GM18498 (cell line): ENCODE results near the gene RANBP10.
"Not testable (repeated sequence)": the region's sequence is repeated elsewhere in the genome, so short reads cannot be mapped to it uniquely, and the experiment has no call there.

Experiments used
- ATAC-seq: cut with Tn5 transposase; IDR thresholded peaks from one replicate; pipeline ENCODE4 v1.9.1; 2021; ENCODE audit warnings: mild to moderate bottlenecking, moderate library complexity; ENCODE audit not compliant: unreplicated experiment

Gene RANBP10

DNA sequence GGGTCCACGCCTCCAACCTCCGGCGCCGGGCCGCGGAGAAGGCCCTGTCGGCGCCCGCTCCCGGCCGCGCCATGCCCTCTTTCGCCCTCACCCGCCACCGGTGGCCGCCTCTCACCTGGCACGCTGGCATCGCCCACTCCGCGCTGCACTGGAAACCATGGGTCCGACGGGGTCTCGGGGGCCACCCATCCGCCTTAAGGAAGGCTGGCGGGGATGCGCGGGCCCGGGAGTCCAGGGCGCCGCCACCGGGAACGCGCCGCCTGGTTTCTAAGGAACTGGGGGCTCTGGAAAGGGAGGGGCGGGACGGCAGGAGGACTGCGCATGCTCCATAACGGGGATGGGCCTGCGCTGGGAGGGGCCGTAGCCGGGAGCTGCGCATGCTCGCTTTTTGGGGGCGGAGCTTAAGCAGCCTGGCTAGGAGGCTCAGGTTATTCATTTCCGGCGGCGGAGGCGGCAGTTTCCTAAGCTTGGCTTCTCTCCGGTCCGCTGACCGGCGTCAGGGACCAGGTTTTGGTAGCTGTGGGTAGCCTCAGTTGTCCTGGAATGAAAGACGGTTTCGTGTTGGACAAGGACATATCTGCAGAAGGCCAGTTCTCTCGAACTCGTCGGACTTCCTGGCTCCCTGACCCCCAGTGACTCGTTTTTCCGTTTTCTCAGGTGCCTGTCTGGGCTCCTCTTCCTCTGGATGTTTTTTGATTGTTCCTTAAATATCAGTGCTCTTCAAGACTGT lies 87.1 kb downstream of the RANBP10 start, which contains the start of gene GFOD2:
GFOD2 (minus strand) TSS at position 269 of the 730 bp plus-strand sequence. CDS start 33,601 bp downstream, outside the sequence.
- peak; percentile 84 for ATAC-seq

DNA sequence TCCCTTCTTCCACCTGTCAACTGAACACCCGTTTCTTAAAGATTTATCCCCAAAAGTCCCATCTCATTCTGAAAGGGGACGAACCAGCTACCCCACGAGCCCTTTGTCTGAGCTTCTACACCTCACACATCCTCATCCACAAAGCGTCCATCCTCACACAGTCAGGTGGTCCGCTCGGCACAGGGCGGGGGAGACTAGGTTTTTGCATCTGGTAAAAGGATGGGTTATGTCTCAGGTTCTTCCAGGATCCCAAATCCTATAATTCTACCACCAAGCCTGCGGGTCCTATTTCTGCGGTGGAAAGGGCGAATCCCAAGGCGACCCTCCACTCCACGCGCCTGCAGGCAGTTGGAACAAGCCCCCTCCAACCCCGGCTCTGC lies 87.7 kb downstream of the RANBP10 start:
- ATAC-seq: peak; percentile 19

DNA sequence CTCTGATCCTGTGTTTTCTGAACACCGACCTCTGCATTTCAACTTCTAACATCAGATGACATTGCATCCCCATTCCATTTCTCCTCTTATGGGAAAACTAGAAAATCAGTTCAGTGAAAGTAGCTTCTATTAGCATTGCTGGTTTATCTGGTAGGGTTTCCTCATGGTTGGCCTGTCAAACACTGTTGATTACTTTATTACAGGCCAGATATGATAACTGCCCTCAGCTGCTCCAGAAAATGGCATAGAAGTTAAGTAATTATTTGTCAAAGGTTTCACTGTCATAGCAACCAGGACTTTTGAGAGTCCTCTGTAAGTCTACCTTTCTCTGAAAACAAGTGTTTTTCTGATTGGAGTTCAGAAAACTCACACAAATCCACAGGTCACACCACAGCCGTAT lies 90.3 kb downstream of the RANBP10 start:
- ATAC-seq: no peak

DNA sequence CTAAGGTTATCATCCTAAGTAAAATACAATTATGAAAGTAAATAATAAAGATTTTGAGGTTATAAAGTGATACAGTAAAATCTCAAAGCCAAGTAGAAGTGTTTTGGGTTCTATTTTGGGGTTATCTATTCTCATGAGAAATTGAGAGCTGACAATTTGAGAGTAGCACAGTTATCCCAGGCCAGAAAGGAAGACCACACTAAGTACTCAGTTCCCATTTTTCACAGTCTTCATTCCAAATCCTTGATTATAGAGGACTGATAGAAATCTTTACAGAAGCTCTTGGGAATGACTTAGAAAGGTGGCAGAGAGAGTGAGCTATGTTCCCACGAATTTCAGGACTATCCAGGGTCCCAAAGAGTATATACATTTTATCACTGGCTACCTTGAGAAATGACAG lies 91.8 kb downstream of the RANBP10 start:
- no peak for ATAC-seq

DNA sequence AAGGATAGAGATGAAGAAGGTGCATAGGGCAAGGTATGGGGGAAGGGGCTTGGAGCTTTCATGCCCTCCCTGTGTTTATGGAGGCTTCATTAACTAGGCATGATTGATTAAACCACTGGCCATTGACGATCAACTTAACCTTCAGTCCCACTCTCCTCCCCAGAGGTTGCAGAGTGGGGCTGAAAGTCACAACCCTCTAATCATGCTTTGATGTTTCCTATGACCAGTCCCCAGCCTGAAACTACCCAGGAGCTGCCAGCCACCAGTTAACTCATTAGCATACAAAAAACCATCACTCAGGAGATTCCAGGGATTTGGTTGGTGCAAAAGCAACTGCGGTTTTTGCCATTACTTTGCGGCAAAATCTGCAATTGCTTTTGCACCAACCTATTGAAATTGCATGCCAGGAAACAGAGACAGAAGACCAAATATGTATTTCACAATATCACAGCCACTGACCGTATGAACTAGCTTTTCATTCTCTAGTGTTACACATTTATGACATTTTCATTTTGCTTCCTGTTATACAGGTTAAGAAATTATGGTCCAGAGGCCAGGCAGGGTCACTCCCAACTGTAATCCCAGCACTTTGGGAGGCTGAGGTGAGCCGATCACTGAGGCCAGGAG lies 92.6 kb downstream of the RANBP10 start:
- ATAC-seq: no peak

DNA sequence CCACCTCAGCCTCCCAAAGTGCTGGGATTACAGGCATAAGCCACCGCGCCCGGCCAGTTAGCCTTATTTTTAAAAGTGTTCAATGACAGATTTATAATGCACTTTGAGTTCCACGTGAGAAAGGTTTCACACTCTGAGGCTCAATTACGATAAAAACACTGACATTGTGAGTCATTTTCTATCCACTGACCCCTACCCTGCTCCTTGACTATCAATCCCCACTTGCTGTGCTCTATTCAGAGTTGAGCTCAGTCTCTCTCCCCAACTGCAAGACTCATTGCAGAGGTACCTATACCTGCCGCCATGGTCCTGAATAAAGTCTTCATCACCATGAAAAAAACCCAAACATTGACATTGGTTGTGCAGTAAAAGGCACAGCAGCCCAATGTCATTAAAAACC lies 95.8 kb downstream of the RANBP10 start:
- ATAC-seq: no peak

DNA sequence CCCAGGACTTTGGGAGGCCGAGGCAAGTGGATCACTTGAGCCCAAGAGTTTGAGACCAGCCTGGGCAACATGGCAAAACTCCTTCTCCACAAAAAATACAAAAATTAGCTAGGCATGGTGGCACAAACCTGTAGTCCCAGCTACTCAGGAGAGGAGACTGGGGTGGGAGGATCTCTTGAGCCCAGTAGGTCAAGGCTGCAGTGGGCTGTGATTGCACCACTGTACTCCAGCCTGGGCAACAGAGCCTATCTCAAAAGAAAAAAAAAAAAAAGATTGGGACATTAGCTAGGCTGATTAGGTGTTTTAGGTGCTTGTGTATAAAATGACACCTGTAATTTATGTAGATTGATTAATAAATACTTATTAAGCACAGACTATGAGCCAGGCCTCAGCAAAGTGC lies 97.3 kb downstream of the RANBP10 start:
- ATAC-seq: no peak

DNA sequence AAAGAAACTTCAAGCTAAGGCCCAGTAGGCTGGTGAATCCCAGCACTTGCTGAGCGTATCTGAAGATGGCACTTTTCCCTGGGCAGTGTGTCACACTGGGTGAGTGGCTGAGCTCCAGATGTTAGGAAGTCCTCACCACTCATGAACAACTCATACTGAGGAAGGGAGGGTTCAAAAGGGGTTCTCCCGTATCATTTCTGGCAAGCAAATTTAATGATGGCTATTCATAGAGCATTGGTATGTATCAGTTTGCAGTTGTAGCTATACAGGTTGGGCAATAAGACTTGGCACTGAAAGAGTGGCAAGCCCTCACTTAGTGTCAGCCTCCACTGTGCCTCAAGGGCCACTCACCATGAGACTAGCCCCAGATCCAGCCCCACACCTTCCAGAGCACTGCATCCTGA lies 98.0 kb downstream of the RANBP10 start:
- ATAC-seq: no peak

DNA sequence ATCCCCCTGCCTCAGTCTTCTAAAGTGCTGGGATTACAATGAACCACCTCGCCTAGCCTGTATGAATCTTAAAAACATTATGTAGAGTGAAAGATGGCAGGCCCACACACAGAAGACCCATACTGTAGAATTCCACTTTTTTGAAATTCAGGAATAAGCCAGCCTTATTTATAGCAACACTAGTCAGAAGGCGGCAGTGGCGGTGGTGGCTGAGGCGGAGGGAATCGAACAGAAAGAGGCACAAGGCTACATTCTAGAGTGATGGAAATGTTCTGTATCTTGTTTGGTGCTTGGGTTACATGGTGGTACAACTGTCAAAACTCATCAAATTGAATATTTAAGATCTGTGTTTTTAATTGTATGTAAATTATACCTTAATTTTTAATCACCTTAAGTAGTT lies 98.6 kb downstream of the RANBP10 start:
- no peak for ATAC-seq

DNA sequence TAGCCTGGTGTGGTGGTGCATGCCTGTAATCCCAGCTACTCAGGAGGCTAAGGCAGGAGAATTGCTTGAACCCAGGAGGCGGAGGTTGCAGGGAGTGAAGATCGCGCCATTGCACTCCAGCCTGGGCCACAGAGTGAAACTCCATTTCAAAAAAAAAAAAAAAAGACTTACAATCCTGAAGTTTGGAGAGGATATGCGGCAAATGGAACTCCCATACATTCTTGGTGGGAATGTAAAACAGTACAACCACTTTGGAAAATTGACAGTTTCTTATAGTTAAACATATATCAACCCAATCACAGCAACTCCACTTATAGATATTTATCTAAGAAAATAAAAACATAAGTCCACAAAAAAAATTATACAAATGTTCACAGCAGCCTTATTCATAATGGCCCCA lies 99.2 kb downstream of the RANBP10 start:
- no peak for ATAC-seq

DNA sequence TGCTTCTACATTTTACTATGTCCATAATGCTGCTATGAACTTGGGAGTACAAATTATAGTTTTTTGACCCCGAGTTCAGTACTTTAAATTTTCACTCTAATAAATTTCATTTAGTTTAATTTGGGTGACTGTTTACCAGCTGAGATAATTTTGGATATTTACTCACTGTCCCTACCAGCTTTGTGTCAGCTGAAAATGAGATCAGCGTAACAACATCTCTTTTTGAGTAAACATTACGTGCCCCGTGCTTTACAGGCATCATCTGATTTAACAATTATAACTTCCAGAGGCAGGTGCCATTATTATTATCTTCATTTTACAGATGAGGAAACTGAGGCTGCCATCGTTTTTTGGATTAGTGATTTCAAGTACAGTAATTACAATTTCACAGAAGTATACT lies 102.2 kb downstream of the RANBP10 start:
- ATAC-seq: no peak

DNA sequence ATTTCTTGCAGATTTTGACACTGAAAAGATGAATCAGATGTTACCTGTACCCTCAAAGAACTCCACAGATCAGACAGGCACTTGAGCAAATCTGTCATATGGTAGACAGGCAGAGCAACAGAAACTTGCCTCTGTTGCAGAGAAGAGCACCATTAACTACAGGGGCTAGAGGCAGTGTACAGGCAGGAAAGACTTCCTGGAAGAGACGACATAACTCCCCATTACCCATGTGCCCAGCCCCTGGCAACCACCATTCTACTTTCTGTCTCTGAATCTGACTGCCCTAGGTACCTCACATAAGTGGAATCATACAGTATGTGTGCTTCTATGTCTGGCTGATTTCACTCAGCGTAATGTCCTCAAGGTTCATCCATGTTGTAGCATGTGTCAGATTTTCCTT lies 102.7 kb downstream of the RANBP10 start:
- no peak for ATAC-seq

DNA sequence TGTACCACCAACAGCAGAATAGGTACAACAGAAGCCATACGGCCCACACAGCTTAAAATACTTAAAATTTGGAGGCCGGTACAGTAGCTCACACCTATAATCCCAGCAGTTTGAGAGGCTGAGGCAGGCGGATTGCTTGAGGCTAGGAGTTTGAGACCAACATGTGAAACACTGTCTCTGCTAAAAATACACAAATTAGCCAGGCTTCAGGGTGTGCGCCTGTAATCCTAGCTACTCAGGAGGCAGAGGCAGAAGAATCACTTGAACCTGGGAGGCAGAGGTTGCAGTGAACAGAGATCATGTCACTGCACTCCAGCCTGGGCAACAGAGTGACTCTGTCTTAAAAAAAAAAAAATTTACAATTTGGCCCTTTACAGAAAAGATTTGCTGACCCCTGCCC lies 104.2 kb downstream of the RANBP10 start:
- no peak for ATAC-seq

DNA sequence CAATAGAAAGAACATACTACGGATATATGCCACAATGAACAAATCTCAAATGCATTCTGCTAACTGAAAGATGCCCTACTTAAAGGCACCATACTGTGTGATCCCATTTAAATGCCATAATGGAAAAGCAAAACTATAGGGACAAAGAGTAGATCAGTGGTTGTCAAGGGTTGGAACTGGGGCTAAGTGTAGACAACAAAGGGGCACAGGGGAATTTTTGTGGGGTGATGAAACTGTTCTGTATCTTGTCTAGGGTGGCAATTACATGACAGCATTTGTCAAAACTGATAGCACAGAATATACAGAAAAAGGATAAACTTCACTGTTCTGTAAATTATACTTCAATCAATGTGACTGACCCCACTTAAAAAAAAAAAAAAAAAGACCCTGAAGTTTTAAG lies 104.9 kb downstream of the RANBP10 start:
- ATAC-seq: no peak

DNA sequence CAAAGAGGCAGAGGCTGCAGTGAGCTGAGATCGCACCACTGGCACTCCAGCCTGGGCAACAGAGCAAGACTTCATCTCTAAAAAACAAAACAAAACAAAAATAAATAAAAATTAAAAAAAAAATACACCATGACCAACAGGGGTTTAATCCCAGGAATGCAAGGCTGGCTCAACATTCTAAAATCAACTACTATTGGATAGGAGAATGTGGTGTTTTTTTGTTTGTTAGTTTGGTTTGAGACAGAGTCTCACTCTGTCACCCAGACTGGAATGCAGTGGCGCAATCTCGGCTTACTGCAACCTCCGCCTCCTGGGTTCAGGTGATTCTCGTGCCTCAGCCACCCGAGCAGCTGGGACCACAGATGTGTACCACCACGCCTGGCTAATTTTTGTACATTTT lies 107.1 kb downstream of the RANBP10 start:
- no peak for ATAC-seq

DNA sequence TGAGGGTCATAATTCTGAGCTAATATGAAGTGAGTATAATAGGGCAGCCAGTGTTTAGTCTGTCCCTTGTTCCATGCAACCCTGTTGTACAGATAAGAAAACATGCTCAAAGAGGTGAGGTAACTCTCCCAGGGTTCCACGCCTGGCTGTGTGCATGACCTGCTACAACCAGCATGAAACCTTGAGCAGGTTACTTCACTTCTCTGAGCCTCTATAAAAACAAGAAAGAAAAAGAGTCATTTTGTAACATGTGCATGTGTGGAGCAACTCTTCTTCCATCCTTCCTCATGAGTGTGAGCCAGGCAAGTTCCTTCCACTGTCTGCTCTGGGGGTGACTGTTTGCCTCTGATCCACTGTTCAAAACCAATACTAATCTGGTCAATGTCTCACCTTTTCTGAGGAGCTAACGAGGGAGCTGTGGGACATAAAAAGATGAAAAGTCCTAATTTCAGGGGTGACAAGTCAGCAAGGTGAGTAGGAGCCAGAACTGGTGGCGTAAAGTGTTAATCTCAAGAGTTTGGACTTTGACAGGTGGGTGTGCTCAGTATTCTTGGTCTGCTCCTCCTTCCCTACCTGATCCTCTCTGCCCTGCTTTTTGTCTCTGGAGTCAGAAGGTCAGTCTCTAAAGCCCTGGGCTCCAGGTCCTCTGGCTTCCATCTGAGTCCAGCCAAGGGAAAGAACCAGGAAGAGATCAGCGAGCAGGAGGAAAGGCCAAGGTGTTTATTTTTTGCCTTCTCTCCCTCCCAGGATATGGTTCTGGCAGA lies 108.8 kb downstream of the RANBP10 start:
- no peak for ATAC-seq

DNA sequence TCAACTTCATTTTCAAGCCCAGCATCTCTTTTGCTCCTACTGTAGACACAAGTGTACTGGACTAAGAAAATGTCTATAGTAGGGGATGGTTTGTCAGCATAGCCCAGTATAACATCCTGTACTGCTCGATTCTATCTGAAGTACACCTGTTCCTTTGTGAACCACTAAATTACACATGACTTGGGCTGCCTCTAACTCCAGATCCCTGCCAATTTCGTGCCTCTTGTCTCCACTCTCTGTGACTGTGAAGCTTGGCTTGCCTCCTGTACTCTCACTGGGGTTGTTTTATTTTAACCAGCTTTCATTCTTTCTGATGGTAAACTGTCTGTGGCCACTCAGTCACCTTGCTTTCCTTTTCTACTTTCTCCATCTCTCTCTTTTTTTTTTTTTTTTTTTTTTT lies 111.7 kb downstream of the RANBP10 start:
- no peak for ATAC-seq

DNA sequence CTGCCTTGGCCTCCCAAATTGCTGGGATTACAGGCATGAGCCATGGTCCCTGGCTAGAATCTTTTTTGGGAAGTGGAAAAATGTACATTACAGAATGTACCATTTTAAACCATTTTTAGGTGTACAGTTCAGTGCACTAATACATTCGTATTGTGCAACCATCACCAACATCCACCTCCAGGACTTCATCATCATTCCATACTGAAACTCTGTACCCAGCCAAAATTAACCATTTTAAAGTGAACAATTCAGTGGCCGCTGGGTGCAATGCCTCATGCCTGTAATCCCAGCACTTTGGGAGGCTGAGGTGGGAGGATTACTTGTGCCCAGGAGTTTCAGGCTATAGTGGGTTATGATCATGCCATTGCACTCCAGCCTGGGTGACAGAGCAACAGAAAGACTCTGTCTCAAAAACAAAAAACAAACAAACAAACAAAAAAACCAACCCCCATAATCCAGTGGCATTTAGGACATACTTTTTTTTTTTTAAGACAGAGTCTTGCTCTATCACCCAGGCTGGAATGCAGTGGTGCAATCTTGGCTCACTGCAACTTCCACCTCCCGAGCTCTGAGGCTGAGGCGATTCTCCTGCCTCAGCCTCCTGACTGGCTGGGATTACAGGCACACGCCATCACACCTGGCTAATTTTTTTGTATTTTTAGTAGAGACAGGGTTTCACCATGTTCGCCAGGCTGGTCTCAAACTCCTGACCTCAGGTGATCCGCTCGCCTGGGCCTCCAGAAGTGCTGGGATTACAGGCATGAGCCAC lies 112.7 kb downstream of the RANBP10 start:
- not testable (repeated sequence) for ATAC-seq

DNA sequence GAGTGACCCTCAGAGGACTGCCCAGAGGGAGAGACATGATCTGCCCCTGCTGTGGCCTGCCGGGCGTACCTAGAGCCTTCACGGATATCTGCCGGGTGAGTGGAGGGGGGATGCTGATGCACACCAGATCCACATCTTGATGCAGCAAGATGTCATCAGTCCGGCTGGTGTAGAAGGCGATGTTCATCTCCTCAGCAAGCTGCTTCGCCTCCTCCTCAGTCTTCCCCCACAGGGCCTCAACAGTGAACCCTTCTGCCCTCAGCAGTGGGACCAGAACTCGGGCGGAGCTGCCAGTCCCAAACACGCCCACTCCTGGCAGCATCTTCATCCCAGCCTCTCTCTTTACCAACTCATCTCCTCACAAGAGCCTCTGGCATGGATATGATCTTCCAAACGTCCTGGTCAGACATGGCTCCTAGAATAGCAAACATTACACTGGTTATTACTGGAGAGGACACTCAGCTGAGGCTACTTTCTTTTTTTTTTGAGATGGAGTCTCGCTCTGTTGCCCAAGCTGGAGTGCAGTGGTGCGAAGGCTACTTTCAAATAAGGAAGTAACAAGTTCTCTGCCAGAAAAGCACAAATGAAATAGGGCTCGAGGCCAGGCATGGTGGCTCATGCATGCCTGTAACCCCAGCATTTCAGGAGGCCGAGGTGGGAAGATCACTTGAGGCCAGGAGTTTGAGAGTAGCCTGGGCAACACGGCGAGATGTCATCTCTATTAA lies 120.8 kb downstream of the RANBP10 start:
- peak; percentile 47 for ATAC-seq

DNA sequence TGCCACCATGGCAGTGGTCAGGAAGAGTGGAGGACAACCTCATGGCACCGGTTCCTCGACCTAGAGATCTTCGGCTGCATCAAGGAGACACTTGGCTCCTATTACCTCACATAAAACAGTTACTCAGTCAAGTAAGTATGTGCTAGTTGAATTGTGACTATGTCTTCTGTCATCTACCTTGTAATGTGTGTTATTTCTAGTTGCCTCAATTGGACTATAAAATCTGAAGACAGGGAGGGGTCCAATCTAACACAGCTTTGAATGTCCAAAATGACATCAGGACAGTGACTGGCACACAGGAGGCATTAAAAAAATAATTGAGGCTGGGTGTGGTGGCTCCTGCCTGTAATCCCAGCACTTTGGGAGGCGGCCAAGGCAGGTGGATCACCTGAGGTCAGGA lies 122.6 kb downstream of the RANBP10 start:
- ATAC-seq: no peak
